Smooth muscle cell (in vitro differentiated cells): Measurements from ENCODE around the gene FOXP1. TPM values are rescaled to one million over a fixed set of nuclear protein-coding genes. Genes with fewer than 3 reads are reported as not detected.

Source experiments
- DNase-seq: peaks from one replicate; lab custom pipeline; 2025; ENCODE audit not compliant: unreplicated experiment; lab: John Stamatoyannopoulos, UW
- H2AFZ ChIP-seq: fragments of 200-600 bp; sonication (generic); 2 replicates; pipeline ENCODE4 v1.6.0; 2016; ENCODE audit warnings: antibody characterized with exemption, low read depth, mild to moderate bottlenecking
- H3F3A ChIP-seq: fragments of 200-600 bp; sonication (generic); 2 replicates; pipeline ENCODE4 v1.6.0; 2017; ENCODE audit warnings: antibody characterized with exemption, low read depth
- H3K27ac ChIP-seq: fragments of 200-600 bp; sonication (generic); 2 replicates; pipeline ENCODE4 v1.5.1; 2016; ENCODE audit warnings: low read depth, mild to moderate bottlenecking
- H3K27me3 ChIP-seq: fragments of 200-600 bp; sonication (generic); 2 replicates; pipeline ENCODE4 v1.6.1; 2016; ENCODE audit warnings: low read depth, mild to moderate bottlenecking
- H3K36me3 ChIP-seq: fragments of 200-600 bp; sonication (generic); 2 replicates; pipeline ENCODE4 v1.5.1; 2016; ENCODE audit warnings: low read depth
- H3K4me1 ChIP-seq: fragments of 200-600 bp; sonication (generic); 2 replicates; pipeline ENCODE4 v1.5.1; 2016; ENCODE audit warnings: low read depth
- H3K4me2 ChIP-seq: fragments of 200-600 bp; sonication (generic); 2 replicates; pipeline ENCODE4 v1.6.0; 2016; ENCODE audit warnings: mild to moderate bottlenecking
- H3K4me3 ChIP-seq: fragments of 200-600 bp; sonication (generic); 2 replicates; pipeline ENCODE4 v1.5.1; 2016; ENCODE audit warnings: mild to moderate bottlenecking
- H3K79me2 ChIP-seq: fragments of 200-600 bp; sonication (generic); 2 replicates; pipeline ENCODE4 v1.6.0; 2016; ENCODE audit warnings: low read depth, mild to moderate bottlenecking
- H3K9ac ChIP-seq: fragments of 200-600 bp; sonication (generic); 2 replicates; pipeline ENCODE4 v1.6.0; 2016; ENCODE audit warnings: low read depth
- H3K9me3 ChIP-seq: fragments of 200-600 bp; sonication (generic); replicated peaks from 2 replicates; pipeline ENCODE4 v1.5.1; 2016; ENCODE audit warnings: low read depth
- H4K20me1 ChIP-seq: fragments of 200-600 bp; sonication (generic); 2 replicates; pipeline ENCODE4 v1.6.0; 2016; ENCODE audit warnings: low read depth
- CTCF ChIP-seq: fragments of 200-600 bp; sonication (generic); IDR thresholded peaks from 2 replicates; pipeline ENCODE4 v1.5.1; 2017; ENCODE audit warnings: borderline replicate concordance, mild to moderate bottlenecking, antibody characterized with exemption; ENCODE audit not compliant: insufficient read depth, poor library complexity, severe bottlenecking
- WGBS: methylation state at CpG from one replicate; pipeline ENCODE4 v1.1.7; 2016; ENCODE audit warnings: low lambda C conversion rate; 5-methylcytosine and 5-hydroxymethylcytosine counted together
- polyA plus RNA-seq: library from polyadenylated mRNA; unstranded; fragments of >200 nt; fragmentation: Nextera tagmentation; extraction: Ambion mirVana; gene quantifications from 2 replicates; pipeline ENCODE4 v1.2.1, GENCODE V29; 2016
- total RNA-seq: library from RNA; depleted of rRNA; stranded (reverse); fragments of >200 nt; gene quantifications from 2 replicates; pipeline ENCODE4 v1.2.3, GENCODE V29; 2014

FOXP1 gene
- total and polyA plus RNA-seq, 2 experiments from 2014 or later: 40.9 to 68.0 TPM

GRCh38 chr3:71545330-71545729, 38.2 kb downstream of the FOXP1 start:
- Histone ChIP-seq H3K27ac (no peak overlapping the region), H3K9ac (no peak overlapping the region), H3K4me2 (no peak overlapping the region), H3K4me3 (no peak overlapping the region), H3K79me2 (peaks cover 3% of the 10 kb centered on the region), H3F3A (peaks cover 14% of the 10 kb centered on the region), H3K4me1 (peaks cover 15% of the 10 kb centered on the region), H2AFZ (no peak overlapping the region), H4K20me1 (no peaks in the 10 kb centered on the region), H3K9me3 (no peaks in the 10 kb centered on the region), H3K27me3 (no peaks in the 10 kb centered on the region), H3K36me3 (no peaks in the 10 kb centered on the region)
- WGBS: 94% methylated on average over 2 of the region's 2 CpGs
- no peak for DNase-seq
- no peak for TF ChIP-seq CTCF

- no peaks in the 10 kb centered on the region for H3K9me3 ChIP-seq
- H3K79me2 ChIP-seq: peaks cover 14% of the 10 kb centered on the region
- peaks cover 14% of the 10 kb centered on the region for H3F3A ChIP-seq
- peak overlapping the region; percentile 71 for H3K27ac ChIP-seq
- no peaks in the 10 kb centered on the region for H4K20me1 ChIP-seq
- no peak overlapping the region for H3K4me3 ChIP-seq
- H3K27me3 ChIP-seq: no peaks in the 10 kb centered on the region
- WGBS: 57% methylated on average over 3 of the region's 3 CpGs
- no peak overlapping the region for H3K9ac ChIP-seq
- peaks cover 15% of the 10 kb centered on the region for H3K4me1 ChIP-seq
- no peak overlapping the region for H2AFZ ChIP-seq
- no peak for TF ChIP-seq CTCF
- DNase-seq: no peak
- no peak overlapping the region for H3K4me2 ChIP-seq
- no peaks in the 10 kb centered on the region for H3K36me3 ChIP-seq
Measured at GRCh38 chr3:71543371-71544016, 40.0 kb downstream of the FOXP1 start.

- Histone ChIP-seq H3K36me3 (no peaks in the 10 kb centered on the region), H3K9ac (peak overlapping the region; percentile 15), H3K27ac (peak overlapping the region; percentile 71), H3K4me3 (no peak overlapping the region), H3K9me3 (no peaks in the 10 kb centered on the region), H2AFZ (no peak overlapping the region), H3K27me3 (no peaks in the 10 kb centered on the region), H3K79me2 (peaks cover 14% of the 10 kb centered on the region), H4K20me1 (no peaks in the 10 kb centered on the region), H3K4me2 (peak overlapping the region; percentile 72), H3F3A (peaks cover 16% of the 10 kb centered on the region), H3K4me1 (peaks cover 15% of the 10 kb centered on the region)
- TF ChIP-seq CTCF: no peak
- 43% methylated on average over 23 of the region's 23 CpGs for WGBS
- peak; percentile 59 for DNase-seq
Measured at GRCh38 chr3:71542521-71543370, 40.8 kb downstream of the FOXP1 start.
